NCI-H1048 (cell line): ENCODE data around the gene ZNF497.

Experiments used
- DNase-seq: peaks from one replicate; lab custom pipeline; 2025; lab: John Stamatoyannopoulos, UW

The ZNF497 gene

DNA sequence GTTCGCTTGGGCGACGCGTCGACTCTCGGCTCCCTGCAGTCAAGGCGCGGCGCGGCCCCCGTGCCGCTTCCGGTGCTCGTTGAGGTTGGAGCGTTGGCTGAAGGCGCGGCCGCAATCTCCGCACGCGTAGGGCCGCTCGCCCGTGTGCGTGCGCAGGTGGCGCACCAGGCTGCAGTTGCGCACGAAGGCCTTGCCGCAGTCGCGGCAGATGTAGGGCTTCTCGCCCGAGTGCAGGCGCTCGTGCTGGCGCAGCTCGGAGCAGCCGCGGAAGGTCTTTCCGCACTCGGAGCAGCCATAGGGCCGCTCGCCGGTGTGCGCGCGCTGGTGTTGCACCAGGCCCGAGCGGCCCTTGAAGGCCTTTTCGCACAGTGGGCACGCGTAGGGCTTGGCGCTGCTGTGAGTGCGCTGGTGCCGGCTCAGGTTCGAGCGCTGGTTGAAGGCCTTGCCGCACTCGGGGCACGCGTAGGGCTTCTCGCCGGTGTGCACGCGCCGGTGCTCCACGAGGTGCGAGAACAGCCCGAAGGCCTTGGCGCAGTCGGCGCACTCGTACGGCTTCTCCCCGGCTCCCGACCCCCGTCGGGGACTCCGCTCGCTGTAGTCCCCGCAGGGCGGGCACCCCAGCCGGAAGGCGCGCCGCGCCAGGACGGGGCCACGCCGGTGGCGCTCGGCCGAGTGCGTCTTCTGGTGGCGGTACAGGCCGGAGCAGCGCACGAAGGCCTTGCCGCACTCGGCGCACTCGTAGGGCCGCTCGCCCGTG is 5.3 kb upstream of the ZNF497 start:
- no peak for DNase-seq

DNA sequence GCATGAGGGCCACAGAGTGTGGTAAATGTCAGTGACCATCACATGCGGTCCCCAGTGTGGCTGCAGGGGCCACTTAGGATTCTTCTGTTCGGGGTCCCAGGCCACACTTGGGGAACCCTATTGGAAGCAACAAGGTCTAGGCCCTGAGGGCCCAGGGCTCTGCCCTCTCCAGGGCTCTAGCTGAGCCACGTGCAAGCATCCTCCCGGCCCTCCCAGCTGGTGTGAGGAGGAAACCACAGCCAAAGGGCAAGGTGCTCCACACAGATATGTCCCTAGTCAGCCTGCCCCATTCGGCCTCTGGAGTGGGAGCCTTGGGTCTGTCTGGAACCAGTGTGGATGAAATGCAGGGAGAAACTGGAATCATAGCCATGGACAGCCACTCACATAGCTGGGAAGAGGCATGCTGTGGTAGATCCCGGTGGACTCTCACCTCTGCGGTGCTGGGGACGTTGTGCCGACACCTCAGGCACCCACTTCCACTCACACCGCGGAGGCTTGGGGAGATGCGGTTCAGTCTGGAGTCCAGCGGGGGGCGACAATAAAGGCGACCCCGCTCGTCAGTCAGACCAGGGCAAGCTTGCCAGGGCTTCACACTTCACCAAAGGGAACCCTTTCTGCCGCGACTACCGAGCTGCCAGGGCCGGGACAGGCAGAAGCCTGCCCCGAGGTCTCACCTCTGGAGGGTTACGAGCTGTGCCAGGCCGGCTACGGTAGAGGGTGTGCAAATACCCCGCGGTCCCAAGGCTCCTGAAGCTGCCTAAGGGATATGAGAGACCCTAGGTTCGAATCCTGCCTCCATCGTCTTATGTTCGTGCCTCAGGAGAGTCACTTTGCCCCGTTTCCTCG is 4.3 kb upstream of the ZNF497 start:
- no peak for DNase-seq

DNA sequence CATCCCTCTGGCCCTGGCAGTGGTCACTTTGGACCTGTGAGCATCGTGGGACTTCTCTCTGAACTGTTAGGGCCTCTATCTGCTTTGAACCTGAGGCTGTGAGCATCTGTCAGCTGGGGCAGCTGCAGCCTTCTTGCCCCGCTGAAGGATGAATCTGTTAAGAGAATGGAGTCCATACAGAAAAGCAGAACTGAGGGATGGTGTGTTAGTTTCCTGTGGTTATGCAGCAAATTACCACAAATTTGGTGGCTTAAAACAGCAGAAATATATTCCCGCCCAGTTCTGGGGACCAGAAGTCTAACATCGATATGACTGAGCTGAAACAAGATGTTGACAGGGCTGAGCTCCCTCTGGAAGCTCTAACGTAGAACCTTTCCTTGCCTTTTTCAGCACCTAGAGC is 1.6 kb upstream of the ZNF497 start:
- no peak for DNase-seq

DNA sequence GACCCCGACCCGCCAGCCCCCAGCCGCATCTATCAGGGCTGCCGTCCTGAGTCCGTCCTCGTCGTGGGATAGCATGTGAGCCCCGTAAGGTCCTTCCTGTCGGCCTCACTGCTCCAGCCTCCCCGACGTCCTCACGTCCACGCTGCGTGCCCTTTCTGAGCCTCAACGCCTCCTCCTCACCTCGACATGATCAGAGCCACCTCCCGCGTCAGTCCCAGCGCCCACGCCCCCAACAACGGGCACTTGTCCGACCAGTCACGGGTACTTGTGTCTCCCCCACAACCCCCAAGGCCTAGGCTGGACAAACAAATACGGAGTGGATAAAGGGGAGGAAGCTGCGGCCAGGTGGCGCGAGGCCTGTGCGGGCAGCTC is 665 bp downstream of the ZNF497 start:
- DNase-seq: no peak

DNA sequence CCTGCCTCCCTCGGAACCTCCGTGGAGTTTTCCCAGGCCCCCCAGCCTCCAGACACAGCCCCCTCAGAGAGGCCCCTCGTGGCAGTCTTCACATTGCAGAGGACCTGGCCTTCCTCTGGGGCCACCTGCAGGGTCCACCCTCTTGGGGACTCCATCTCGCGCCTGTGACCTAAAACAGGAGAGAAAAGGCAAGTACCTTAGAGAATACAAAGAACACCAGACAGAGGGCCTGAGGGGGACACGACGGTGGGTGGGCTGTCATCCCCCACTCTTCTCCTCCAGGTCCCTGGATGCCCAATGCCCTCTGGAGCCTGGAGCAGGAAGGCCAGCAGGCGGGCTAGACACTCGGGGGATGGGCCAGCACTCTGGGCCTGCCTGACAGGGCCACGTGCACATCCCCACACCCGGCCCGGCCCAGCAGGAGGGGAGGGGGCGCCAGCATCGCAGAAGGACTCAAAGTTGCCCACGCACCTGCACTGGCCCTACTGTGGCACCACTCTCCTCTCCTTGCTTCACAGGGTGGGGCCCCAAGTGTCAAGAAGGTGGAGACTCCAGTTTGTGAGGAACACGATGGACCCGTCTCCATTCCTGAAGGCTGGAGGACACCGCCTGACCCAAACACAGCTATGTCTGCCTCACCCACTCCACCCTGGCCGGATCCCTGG is 4.9 kb downstream of the ZNF497 start:
- no peak for DNase-seq

DNA sequence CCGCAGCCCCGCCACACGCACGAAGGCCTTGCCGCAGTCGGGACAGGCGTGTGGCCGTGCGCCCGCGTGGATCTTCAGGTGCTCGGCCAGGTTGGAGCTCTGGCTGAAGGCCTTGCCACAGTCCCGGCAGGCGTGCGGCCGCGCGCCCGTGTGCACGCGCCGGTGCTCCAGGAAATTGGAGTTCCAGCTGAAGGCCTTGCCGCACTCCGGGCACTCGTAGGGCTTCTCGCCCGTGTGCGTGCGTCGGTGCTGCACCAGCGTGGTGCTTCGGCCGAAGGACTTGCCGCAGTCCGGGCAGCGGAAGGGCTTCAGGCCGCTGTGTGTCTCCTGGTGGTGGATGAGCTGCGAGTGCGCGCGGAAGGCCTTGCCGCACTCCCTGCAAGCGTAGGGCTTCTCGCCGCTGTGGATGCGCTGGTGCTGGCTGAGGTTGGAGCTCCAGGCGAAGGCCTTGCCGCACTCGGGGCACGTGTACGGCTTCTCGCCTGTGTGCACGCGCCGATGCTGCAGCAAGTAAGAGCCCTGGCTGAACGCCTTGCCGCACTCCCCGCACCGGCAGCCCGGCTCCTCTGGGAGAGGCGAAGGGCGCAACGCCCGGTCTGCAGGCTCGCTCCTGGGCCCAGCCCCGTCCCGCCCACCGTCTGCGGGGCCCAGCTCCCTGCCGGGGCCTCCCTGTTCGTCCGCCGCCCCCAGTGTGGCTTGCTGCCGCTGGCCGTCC is 5.6 kb downstream of the ZNF497 start:
- no peak for DNase-seq

DNA sequence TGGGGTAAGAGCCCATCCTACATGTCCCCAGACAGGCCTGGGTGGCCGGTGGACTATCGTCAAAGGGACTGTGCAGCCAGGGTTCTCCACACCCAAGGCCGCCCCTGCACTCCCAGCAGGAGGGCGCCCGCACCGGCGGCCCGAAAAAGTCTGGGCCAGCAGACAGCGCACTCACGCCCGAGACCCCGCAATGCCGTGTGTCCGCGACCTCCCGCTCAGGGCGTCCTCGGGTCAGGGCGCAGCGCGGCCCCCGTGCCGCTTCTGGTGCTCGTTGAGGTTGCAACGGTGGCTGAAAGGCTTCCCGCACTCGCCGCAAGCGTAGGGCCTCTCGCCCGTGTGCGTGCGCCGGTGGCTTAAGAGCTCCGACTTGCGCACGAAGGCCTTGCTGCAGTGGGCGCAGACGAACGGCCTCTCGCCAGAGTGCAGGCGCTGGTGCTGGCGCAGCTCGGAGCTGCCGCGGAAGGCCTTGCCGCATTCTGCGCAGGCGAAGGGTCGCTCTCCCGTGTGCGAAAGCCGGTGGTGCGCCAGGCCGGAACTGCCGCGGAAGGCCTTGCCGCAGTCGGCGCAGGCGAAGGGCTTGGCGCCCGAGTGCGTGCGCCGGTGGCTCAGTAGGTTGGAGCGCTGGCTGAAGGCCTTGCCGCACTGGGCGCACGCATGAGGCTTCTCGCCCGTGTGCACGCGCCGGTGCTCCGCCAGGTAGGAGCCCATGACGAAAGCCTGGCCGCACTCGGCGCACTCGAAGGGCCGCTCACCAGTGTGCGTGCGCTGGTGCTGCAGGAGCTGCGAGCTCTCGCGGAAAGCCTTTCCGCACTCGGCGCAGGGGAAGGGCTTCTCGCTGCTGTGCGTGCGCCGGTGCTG is 6.4 kb downstream of the ZNF497 start:
- DNase-seq: no peak

DNA sequence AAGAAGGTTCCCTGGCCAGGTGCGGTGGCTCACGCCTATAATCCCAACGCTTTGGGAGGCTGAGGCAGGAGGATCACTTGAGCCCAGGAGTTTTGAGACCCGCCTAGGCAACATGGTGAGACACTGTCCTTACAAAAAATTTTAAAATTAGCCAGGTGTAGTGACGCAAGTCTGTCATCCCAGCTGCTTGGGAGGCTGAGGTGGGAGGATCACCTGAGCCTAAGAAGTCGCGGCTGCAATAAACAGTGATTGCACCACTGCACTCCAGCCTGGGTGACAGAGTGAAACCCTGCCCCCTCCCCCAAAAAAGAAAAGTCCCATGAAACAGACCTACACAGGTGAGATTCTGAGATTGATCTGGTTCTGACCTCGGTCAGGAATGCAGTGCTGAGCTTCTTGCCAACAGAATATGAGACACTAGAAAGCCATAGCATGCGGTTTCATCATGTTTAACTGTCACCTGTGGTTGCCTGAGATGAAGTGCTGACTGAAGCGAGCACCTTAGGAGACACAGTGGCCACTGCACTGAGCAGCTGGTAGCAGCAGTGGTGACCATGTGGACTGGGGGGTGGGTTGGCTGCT is 7.2 kb downstream of the ZNF497 start:
- no peak for DNase-seq

DNA sequence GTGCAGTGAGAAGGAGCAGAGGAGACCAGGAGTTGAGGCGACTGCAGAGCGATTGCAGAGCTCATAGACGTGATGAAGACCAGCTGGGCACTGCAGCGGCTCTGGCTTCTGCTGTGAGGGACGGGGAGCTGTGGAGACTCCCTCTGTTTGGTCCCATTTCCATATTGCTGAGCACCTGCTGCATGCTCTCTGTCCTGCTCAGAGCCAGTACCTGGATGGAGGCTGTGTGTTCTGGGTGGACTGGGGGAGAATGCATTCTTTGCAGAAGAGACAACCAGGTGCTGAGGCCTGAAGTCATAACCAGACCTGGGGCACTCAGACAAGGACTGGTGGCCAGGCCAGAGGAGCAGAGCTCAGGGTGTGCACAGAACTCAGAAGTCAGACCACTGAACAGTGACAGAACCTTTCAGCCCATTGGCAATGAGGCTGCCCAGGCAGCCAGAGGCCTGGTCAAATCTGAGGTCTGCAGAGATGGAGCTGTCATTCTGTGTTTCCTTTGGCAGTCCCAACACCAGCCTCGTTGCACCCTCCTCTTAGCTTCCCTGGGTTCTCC is 8.0 kb downstream of the ZNF497 start:
- DNase-seq: no peak

DNA sequence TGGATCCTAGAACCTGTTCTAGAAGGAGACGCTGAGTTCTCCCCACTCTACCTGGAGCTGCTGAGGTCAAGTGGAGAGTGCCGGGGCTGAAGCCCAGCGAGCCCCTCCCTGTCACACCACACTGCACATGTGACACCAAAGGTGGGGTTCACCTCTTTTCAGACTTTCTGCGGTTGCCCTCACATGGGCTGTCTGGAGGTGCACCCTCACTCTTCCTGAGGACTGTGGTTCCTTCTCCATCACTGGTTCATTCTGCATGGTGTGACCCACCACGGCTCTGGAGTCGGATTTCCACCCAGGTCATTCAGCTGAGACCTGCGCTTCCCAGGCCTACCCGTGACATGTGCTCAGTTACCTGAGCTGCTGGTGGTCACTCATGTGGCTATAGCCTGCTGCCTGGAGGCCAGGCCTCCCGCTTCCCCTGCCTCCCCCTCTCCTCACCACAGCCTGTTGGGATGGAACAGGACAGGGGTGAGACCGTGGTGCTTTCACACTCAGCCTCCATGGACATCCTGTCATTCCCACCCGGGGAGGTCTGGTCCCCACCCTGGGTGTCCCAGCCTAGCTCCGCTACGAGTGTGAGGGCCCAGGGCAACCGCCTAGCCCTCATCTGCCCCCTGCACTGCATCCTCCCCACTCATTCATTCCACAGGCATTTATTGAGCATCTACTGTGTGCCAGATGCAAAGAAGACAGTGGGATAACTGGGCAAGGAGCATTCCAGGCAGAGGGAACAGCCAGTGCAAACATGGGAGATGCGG is 8.7 kb downstream of the ZNF497 start:
- DNase-seq: no peak

DNA sequence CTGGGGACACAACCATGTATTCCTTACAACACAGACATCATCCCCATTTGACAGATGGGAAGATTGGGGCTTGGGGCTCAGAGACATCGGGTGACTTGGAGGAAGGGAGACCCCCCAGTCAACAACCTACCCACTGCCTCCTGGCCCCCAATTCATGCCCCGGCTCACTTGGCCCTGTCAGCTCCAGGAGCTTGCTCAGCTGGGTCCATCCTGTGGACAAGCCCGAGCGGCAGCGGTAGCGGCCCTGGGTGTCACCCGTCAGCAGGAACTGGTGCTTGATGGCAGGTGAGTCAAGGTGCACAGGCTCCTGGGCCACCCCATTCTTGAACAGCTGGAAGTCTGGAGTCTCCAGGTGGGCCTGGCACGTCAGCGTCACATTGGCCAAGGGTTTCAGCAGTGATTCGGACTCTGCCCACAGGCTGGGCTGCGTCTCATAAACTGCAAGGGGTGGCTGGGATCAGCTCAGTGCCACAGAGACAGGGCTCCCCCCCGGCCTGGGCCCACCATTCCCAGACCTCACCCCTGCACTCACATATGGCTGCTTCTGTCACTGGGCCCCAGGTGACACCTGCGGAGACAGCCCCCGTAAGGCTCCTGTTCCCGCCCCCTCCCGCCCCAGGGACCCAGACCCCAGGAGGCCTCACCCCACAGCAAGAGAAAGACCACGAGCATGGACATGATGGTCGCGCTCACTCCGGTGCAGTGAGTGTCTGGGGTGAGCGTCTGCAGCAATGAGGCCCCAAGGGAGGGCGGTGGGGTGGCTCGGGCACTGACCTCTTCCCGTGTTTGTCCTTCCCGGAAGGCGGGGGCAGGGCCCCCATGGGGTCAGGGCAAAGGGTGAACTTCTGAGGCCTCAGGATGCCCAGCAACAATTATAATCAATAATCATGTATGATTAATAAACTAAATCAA is 9.5 kb downstream of the ZNF497 start, which contains the start of gene A1BG:
Gene A1BG (minus strand): TSS at position 733 of the 912 bp plus-strand sequence. CDS start 55 bp downstream, at position 678.
- no peak for DNase-seq

DNA sequence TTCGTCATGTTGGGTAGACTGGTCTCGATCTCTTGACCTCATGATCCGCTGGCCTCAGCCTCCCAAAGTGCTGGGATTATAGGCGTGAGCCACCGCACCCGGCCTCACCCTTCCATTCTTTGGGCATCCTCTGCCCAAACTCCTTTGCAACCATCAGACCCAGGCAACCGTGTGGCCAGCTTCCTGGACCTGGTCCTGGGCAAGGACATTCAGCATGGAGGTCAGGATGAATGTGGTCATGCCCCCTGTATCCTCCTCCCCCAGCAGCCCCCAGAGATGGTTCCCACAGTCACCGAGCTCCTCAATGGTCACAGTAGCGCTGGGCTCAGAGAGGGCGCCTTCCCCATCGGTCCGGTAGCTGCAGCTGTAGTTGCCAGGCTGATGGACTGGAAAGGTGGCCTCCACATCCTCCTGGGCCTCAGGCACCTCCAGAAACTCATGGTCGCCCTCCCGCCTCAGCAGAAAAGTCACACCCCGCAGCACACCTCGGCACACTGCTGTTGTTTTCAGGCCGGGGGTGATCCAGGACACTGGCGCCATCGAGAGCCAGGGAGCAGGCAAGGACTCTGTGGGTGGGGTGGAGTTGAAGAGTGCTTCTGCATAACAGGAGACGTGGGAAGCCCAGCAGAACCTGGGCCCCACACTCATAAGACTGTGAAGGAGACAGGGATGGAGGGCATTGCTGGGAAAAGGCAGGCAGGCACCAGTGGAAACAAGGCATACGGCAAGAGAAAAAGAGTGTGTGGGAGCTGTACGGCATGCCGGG is 10.4 kb downstream of the ZNF497 start:
- no peak for DNase-seq

DNA sequence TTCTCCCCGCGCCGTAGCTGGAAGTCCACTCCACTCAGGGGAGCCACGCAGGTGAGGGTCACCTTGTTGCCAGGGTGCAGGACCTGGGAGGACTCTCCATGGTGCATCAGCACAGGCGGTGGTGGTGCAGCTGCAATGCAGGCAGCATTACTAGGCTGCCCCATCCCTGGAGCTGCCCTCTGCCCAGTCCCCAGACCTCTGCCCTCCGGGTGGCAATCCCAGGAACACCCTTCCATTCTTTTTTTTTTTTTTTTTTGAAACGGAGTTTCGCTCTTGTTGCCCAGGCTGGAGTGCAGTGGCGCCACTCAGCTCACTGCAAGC is 11.0 kb downstream of the ZNF497 start:
- no peak for DNase-seq

DNA sequence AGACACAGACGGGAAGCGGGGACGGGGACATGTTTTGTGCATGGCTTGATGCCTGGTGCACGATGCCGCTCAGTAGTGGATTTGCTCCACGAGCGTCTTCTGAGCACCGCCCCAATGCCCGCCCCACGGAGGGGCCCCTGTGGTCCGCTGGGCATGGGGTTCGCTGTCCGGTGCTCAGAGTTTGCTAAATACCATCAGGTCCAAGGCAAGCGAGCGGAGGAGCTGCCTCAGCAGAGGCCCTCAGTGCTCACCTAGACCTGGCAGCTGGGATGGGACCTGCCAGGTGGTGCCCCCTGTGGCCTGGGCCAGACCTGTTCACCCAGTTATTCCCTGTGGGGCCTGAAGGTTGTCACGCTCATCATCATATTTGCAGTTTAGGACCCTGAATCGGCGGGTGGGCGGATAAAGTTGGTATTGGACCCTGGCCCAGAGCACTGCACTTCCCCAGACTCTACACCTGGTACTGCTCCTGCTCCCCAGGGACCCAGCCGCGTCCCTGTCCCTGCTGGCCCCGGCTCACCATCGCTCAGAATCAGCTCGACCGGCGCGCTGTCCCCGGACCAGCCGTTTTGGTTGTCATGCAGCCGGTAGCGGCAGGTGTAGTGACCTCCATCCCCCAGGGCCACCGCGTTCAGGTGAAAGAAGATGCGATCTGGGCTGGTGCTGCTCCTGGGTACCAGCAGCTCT is 11.5 kb downstream of the ZNF497 start:
- no peak for DNase-seq

DNA sequence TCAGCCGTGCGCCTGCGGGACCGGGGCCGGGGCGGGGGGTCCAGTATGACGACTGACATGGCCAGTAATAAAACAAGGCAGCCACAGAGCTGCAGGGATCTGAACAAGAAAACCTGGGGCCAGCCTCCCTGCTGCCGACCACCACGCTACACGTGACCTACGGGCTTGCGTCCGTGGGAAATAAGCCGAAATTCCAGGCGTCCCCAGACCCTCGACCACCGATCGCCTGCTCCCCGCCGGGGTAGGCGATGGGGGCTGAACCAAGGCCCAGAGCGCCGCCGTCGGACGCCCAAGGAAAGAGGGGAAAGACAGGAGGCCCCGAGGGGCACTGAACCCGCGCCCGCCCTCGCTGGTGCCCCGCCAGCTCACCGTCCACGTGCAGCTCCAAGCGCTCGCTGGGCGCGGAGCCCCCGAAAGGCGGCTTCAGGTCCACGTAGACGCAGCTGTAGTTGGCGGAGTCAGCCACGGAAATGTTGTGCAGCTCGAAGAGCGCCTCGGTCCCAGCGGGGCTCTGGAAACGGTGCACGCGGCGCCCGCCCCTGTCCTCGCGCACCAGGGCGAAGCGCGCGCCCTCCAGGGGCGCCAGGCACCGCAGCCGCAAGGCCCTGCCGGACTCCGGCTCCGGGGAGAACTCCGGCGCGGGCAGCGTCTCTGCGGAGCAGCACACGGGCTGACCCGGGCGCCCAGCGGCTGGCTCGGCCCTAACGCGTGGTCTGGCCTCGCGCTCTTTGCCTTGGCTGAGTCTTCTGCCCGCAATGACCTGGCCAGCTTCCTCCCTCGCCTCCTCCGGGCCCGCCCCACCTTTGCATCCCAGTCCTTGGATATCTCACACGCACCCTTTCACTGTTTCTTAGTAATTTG is 12.3 kb downstream of the ZNF497 start:
- no peak for DNase-seq

DNA sequence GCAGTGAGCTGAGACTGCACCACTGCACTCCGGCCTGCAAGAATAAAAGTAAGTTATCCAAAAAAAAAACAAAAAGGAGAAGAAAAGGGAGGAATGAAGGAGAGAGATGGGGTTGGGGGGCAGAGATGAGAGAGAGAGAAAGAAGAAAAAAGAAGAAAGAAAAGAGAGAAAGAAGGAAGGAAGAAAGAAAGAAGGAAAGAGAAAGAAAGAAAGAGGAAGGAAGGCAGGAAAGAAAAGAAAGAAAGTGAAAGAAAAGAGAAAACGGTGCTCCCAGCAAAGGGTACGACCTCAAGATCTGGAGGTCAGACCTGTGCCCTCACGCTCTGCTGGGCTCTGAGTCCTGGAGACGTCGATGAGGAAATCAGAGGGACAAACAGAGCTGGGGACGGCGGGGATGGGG is 13.0 kb downstream of the ZNF497 start:
- no peak for DNase-seq
